ENCODE data around the gene VPS39.

- TF ChIP-seq CTCF (IDR thresholded peaks at IDR 0.05; ENCODE audit: insufficient read depth, low read length), result no peak
- TF ChIP-seq POLR2AphosphoS5 (IDR thresholded peaks at IDR 0.05; ENCODE audit: low read depth), result no peak
- TF ChIP-seq SPI1 (IDR thresholded peaks at IDR 0.05; ENCODE audit: borderline replicate concordance, low read depth), result no peak
- no peak for TF ChIP-seq REST (IDR thresholded peaks at IDR 0.05; ENCODE audit: insufficient replicate concordance, low read depth)
- TF ChIP-seq GABPA (IDR thresholded peaks at IDR 0.05; ENCODE audit: low read depth), result no peak
Observed at GRCh38 chr15:42152196-42152920, 55.7 kb downstream of the VPS39 start.

Measured in HL-60 (cell line).